HG02763 (cell line): ENCODE data around the gene DCN.

ENCODE experiments used
- ATAC-seq: cut with Tn5 transposase; IDR thresholded peaks from one replicate; pipeline ENCODE4 v1.9.1; 2021; ENCODE audit warnings: mild to moderate bottlenecking, moderate library complexity; ENCODE audit not compliant: unreplicated experiment

DCN gene

DNA sequence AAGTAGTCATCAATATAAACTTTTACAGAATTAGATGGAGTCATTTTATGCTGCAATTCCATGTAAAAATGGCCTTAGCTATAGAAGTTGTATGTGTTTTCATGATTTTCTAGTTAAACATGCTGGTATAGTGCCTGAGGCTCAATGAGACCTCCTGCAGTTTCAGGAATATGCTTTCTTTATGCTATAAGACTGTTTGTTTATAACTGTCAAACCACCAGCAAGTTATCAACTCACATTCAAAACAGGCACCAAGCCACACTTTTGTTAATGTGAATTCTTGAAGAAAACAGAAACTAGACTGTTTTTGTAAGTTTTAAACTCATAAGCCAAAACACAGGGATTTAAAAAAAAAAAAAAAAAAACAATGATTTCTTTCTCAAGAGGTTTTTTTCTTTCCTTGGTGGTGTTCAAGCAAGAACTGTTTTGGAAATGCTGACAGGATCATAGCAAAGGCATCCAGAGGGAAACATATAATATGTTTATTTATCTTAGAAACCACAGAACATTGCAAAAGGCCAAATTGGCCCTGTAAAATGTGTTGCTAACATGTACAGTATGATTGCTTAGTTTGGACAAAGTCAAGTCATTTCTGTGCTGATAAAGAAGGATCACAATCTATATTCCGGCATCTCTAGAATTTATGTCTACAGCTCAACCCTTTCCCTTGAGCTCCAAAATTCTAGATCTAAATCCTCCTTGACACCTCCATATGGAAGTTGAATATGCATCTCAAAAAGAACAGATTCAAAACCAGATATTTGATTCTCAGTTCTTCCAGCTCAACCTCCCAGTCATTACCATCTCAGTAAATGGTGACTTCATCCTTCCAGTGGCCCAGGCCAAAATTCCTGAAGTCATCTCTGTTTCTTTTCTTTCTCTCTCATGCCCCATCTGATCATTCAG is 42.3 kb downstream of the DCN start:
- ATAC-seq = no peak

DNA sequence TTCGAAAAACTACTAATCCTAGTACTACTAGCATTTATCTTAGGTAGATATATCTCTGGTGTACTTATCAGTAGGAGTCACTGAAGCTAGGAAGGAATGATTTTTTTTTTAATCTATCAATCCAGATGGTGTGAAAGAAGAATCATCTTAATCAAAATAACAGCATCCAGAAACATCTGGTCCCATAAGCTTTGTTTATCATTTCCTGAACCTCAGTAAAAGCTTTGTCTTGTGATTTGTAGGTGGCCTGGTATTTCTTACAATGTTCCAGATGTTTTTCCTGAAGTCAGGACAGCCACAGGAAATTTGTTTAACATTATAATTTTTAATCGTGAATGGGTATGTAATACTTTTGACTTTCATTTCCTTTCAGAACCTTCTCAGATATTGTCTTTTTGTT is 43.3 kb downstream of the DCN start:
- no peak for ATAC-seq

DNA sequence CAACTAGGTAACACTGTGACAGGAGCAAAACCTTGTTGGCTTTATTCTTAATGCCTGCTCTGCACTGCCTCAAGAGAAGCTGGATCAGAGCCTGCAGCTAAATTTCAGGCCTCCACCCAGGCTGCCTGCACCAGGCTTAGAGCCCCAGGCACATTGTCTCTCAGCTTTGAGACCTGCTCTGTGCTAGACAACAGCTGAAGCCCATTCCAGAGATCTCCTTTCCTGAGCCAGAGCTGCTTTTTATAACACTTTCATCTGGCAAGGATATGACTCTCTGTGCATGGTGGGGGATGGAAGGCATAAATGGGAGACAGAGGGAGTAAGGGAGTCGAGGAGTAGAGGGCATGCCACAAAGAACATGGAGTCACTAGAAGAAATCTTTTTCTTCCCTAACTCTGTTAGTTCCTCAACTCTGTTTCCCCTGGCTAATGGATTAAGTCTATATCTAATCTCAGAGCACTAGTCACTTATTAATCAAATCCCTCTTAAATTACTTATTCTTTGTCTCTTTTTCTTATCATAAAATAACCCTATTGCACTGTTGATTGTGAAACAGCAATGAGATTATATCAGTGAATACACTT is 44.2 kb downstream of the DCN start:
- no peak for ATAC-seq

DNA sequence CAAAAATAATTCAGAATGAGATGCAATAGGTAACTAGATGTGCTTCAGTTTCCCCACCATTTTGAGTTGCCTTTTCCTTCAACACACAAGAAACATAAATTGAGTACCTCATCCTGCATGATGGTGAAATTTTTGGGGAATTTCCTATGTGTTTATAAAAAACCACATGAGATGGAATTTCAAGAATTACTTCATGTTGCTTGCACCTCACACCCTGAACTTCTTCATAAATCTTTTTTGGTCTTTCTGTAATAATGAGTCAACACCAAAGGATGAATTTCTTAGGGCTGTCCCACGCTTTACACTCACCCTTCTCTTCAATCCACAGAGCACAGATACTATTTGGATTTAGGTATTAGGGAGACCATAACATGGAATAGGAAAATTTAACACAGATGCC is 48.7 kb downstream of the DCN start:
- no peak for ATAC-seq

DNA sequence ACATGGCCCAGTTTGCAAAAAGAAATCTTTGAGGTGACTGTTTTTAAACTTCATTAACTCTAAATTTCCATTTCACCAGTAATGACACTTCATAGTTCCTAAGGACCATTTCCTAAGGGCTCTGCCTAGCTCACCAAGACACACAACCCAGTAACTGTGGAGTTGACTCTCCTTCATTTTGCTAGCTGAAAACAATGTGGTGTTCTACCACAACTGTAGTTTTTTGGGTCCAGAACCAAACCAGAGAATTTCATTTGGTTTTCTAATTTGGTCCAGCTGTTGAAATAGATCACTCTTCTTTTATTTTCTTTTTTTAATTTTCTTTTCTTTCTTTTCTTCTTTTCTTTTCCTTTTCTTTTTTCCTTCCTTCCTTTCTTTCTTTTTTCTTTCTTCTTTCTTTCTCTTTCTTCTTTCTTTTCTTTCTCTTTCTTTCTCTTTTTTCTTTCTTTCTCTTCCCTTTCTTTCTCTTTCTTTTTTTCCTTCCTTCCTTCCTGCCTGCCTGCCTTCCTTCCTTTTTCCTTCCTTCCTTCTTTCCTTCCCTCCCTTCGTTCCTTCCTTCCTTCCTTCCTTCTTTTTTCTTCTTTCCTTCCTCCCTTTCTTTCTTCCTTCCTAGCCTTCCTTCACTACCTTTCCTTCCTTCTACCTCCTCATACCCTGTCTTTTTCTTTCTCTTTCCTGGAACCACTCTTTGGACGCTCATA is 52.8 kb downstream of the DCN start:
- ATAC-seq = no peak

DNA sequence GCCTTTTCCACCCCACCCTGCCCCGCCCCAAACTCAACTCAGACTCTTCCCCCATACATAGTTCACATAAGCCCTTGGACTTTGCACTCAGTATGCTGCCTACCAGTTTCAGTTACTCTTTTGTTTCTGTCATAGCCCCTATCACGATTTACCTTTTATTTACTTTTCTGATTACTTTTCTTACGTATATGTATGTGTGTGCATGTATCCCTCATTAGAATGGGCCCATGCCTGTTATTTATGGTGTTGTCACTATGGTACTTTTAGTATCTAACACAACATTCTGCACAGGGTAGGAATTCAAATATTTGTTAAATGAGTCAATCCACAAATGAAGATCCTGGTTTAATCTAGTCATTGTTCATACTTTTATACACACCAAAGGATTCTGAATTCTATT is 54.9 kb downstream of the DCN start:
- no peak for ATAC-seq

DNA sequence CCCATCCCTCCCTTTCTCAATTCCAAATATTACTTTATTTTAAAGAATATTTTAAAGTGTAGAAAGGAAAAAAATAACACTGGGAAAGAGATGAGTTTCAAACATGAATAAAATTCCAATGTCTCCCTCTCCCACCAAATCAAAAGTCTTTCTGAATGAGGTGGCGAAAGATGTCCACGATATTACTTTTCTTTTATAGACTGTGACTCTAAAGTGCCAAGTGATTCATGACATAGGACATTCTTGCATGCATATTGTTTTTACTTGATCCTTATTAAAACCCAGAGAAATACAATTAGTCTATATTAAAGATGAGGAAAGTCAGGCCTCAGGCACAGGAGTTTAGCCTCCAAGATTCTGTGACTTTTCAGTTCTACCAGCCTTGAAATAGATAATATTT is 55.3 kb downstream of the DCN start:
- ATAC-seq = no peak

DNA sequence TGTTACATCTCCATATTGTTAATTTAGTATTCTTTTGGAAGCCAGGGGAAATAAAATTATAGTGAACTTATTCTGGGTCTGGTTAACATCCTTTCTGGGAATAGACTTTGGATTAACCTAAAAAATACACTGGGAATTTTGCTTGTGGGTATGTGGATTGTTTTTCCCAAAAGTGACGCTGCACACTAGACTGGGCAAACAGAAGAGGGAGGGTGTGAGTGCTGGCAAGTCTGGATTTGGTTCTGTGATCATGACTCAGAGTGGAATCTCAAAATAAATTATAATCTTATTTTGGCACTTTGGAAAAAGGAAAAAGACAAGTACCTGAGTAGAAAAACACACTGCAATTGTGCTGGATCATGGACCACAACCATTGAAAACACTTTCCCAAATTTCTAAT is 56.1 kb downstream of the DCN start:
- ATAC-seq = no peak

DNA sequence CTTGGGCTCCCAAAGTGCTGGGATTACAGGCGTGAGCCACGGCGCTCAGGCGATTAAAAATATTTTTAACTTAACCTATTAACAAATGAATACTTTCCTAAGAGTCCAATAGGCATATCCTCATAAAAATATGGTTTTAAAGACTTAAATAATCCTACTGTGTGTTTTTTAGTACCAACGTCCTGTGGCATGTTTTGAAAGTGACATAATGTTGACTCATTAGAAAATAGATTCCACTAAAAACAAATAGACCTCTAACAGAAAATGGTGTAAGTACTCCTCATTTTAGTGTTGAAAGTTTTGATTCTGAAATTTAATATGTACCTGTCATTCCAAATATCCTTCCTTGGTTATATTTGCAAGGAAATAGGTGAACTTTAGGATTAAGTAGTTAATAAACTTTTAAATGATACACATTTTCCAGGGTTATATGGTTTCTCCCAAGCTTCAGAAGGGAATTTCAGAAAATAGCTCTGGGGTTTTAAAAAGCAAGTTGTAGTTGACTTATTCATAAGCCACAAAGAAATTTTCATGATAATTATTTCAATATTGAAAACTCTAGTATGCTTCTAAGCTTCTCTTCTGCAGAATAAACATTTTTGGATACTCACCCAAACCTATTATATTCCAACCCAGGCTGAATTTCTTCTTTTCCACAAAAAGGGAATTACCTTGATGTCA is 59.2 kb downstream of the DCN start:
- ATAC-seq = no peak

DNA sequence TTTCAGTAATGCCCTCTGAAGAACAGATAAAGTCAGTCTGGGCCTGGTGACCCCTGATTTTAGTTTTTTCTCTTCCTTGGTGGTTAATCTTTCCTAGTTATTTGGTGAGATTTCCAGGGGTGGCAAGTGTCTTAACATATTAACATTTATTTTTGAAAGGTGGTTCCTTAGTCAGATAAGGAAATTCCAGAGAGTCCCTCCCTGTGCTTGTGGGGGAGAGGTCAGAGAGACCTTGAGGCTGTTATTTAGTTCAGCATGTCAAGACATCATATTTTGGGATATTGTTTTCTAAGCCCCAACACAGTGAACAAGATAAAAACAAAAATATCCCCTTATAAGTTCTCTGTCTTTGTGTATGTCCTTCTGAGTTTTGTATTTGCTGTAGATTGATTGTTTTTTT is 61.8 kb downstream of the DCN start:
- no peak for ATAC-seq

DNA sequence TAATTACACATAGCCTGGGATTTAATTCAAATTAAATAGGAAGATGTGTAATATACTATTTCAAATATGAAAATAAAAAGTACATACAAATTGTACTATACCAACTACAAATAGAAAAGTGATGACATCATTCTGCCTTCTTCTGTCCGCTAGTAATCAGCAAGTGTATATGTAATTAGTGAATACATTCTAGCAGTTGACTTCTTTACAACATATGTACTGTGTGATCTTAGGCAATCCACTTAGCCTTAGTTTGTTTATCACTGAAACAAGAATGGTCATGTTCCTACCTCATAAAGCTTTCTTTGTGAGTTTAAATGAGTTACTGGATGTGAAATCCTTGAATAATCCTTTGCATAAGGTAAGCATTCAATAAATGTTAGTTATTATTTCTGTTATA is 63.5 kb downstream of the DCN start:
- ATAC-seq = no peak

DNA sequence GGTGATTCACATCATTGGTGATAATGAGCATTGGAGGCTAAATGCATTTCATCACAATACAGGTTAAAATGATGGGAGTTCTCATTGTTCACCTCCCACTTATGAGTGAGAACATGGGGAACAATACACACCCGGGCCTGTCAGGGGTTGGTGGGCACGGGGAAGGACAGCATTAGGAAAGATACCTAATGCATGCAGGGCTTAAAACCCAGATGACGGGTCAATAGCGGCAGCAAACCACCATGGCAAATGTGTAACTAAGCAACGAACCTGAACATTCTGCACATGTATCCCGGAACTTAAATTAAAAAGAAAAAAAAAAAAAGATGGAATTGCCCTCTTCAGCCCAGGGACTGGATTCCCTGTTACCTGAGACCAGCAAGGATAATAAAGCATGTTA is 69.0 kb downstream of the DCN start:
- no peak for ATAC-seq

DNA sequence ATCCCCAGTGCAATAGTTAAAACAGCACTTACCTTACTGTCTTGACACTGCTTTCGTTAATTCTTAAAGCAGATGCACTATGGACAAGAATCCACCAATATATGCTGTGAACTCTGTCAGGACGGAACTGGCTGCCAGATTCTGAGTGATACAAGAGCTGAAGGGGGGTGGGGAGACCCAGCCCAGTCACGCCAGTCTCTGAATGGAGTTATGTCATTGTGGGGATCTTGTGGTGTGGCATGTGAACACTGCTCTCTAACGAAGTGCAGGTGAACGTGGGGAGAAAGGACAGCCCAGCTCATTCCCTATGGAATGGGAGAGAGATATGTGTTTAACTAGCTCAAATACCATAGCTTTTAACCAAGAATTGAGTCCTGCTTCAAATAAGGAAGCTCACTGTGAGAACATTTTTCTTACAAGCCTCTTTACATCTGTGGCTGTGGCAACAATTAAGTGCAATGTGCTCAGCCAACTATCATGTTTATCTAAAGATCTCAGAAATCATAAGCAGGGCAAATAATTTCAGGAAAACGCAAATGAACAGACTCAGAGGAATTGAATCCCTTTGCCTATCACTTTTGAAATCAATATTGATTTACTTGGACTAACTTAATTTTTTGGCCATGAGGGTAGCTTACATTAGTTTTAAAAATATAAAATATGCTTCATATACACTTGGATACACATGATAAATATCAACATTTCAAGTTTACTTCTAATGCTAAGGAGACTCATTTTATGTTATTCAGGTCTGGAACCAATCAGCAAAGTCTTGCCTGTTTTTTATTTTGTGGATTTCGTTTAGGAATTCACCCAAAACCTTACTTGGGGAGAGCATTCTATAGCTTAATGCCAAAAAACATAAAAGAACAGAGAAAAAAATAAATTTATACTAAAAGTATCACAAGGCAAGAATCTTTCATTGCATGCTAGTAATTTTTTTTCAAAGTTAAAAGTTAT is 71.0 kb downstream of the DCN start, which contains the start of gene LUM:
LUM (minus strand) TSS at position 129 of the 960 bp plus-strand sequence. CDS start 2,515 bp downstream, outside the sequence.
- no peak for ATAC-seq

DNA sequence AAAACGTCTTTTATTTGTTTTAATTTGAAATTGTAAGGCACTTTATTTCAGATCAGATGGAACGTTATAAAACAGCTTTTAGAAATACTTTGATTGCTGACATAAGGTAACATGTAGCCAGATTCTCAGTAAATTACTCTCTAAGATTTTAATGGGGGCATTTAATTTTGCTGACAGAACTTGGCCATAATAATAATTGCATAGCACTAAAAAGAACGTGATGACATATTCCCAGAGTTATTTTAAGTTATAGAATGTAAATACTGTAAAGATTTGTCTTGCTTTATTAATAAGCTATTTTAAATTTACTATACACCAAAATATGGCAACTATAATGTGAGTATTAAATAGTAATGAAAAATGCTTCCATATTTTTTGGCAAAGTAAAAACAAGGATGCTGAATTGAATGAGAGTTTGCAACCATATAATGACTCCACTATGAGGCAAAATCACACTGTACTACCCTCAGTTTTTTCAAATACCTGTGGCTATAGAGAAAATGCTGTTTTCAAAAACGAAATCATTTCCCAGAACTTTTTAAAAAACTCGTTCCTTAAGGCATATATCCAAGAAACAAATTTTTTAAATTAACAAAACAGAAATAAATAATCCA is 72.2 kb downstream of the DCN start:
- ATAC-seq = no peak

DNA sequence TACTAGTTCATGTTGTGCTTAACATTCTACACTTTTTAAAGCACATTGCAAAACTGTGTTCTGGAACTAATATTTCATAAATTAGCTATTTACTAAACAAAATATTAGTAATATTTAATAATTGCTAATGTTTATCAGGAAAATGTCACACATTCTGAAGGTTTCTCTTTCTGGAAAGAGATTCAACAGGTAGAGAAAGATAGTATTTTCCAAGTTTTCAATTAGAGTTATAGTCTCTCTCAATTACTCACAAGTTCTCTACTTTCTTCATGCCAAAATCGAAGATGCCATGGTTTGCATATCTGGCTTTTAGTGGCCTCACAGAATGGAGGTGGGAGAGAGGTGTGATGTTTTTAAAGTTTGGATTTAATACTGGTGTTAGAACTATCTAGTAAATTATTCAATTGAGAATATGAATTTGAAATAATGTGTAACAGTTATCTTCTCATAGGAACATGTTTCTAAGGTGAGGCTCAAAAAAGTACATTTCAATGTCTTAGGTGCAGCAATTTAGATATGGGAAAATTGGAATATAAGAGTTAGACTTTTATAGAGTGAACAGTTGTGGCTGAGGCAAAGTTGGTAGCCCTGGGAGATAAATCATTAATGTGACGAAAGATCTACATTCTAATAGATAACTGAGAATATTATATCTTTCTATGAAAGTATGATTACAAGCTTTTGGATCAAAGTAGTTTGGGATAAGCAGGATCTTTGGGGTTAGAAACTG is 72.9 kb downstream of the DCN start:
- no peak for ATAC-seq

DNA sequence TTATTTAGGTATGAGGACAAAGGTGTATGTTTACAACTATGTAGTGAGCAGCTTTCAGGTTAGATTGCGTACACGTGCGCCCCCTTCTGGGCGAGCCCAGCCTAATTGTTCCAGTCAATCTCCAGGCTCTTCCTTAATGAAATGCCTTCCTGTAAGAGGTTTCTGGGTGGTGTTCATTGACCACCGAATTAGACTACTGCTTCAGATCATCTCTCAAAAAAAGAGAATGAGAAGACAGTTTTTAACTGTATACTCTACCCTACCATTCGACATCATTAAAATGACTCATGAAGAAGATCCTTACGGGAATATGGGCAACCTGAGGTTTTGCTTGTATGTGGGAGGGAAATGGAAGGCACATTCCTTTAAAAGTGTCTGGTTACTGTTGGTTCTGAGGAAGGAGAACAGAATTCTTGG is 73.5 kb downstream of the DCN start:
- peak; percentile 78 for ATAC-seq

DNA sequence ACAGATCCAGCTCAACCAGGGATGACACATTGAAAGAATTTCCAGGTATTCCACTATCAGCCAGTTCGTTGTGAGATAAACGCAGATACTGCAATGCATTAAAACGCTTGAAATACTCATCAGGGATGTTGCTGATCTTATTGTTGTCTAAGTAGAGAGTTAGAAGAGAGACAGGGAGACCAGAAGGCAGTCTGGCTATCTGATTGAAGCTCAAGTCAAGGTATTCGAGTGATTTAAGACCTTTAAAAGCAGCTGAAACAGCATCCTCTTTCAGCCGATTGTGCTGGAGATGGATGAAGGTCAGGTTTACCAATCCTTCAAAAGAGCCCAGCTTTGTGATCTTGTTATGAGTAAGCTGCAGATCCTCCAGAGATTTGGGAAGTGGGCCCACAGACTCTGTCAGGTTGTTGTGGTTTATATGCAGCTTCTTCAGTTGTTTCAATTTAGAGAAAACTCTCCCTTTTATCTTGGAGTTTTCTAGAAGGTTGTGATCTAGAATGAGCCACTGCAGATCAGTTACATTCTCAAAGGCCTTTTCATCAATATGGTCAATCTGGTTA is 74.3 kb downstream of the DCN start:
- no peak for ATAC-seq

DNA sequence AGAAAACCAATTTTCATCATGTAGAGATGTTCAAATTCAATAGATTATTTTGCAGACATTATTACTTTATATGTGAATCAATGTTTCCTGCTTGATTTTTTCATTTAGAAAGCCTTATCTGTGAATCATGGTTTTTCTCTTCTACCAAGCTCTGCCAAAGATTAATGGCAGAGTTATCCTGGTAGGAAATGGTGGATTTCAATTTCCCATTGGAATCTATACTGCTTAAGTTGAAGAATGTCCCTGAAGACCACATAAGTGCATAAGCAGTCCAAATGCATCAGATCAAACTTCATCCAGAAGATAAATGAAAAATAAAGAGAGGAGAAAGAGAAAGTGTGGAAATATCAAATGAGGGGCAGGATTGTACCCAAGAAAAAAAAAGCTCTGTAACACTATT is 76.3 kb downstream of the DCN start:
- ATAC-seq = no peak

DNA sequence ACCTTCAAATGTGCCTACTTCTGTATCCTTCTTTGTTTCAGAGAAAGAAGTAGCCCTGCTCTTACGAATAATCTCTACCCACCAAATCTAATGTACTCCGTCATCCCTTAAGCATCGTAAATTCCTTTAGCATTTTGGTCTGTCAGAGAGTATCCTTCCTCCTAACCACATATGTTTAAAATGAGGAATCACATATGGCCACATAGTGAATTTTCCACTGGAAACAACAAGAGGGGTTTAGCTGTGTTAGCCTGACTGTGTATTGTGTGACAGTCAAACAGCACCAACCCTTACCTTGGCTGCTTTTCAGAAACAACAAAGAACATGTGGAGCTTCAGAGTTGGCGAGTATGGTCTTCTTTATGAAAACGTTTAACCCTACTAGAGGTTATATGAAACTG is 76.8 kb downstream of the DCN start:
- ATAC-seq = no peak
